ENCODE results near the gene HBM. TPM values are rescaled to one million over a fixed set of nuclear protein-coding genes. Genes with fewer than 3 reads are reported as not detected.

HBM gene
- total RNA-seq, 1 experiment from 2014 or later = not detected

DNA sequence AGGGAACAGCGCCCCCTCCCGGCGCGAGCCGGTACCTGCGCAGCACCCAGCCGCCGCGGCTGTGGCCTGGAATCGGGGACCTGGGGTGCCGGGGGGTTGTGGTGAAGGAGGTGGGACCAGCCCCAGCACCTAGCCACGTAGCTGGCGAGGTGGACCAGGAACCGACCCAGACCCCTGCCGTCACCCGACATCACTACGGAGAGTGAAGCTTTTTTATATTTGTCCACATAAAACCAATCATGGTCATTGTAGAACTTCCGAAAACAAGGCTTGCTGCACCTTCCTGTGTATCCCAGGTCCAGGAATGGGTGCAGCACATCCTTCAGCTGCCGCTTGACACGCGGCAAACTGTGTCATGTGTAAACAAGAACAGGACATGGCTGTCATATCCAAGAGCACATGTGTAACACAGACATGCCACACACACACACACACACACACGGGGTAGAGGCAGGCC, 15.8 kb downstream of the HBM start:
- H3K4me2 ChIP-seq (ENCODE audit: insufficient read depth, insufficient read length, low read length) = no peak overlapping the region
- no peaks in the 10 kb centered on the region for H3K79me2 ChIP-seq (ENCODE audit: insufficient read depth, low read length)
- no peak overlapping the region for H2BK120ac ChIP-seq (ENCODE audit: low read depth, low read length, poor library complexity, severe bottlenecking)
- H3K9me3 ChIP-seq (ENCODE audit: control insufficient read depth, low read depth, low read length) = no peaks in the 10 kb centered on the region
- no peak overlapping the region for H3K27ac Mint-ChIP-seq
- TF ChIP-seq, protein P1, sequence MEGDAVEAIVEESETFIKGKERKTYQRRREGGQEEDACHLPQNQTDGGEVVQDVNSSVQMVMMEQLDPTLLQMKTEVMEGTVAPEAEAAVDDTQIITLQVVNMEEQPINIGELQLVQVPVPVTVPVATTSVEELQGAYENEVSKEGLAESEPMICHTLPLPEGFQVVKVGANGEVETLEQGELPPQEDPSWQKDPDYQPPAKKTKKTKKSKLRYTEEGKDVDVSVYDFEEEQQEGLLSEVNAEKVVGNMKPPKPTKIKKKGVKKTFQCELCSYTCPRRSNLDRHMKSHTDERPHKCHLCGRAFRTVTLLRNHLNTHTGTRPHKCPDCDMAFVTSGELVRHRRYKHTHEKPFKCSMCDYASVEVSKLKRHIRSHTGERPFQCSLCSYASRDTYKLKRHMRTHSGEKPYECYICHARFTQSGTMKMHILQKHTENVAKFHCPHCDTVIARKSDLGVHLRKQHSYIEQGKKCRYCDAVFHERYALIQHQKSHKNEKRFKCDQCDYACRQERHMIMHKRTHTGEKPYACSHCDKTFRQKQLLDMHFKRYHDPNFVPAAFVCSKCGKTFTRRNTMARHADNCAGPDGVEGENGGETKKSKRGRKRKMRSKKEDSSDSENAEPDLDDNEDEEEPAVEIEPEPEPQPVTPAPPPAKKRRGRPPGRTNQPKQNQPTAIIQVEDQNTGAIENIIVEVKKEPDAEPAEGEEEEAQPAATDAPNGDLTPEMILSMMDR (conservative IDR thresholded peaks at IDR 0.05) = peak; percentile 99
- H3K4me3 Mint-ChIP-seq = peak overlapping the region in 1 of 2 experiments; percentile 42; a peak in 2 of 5 replicates
- H3K18ac ChIP-seq (ENCODE audit: insufficient read length, low read depth, low read length) = no peak overlapping the region
- no peak overlapping the region for H3K56ac ChIP-seq (ENCODE audit: insufficient read length, low read depth, low read length)
- H3K9me3 Mint-ChIP-seq = no peaks in the 10 kb centered on the region; a peak in 1 of 5 replicates
- no peak overlapping the region for H2BK15ac ChIP-seq (ENCODE audit: low read depth, low read length)
- H2BK12ac ChIP-seq (ENCODE audit: insufficient read length, low read depth, low read length) = no peak overlapping the region
- no peak overlapping the region for H3K4ac ChIP-seq (ENCODE audit: low read depth, low read length)
- no peaks in the 10 kb centered on the region for H3K4me1 ChIP-seq (ENCODE audit: insufficient read depth, low read length)
- no peak overlapping the region for H2AK5ac ChIP-seq (ENCODE audit: insufficient read length, low read length)
- no peaks in the 10 kb centered on the region for H3K79me1 ChIP-seq (ENCODE audit: insufficient read depth, low read depth, low read length, poor library complexity, severe bottlenecking)
- H3K9ac ChIP-seq (ENCODE audit: extremely low read depth, insufficient read length, low read length) = no peak overlapping the region
- H3K27ac ChIP-seq (ENCODE audit: insufficient read length, low read depth, low read length) = no peak overlapping the region
- H2BK20ac ChIP-seq (ENCODE audit: low read depth, low read length, poor library complexity, severe bottlenecking) = no peak overlapping the region
- peaks cover 5% of the 10 kb centered on the region for H3K23me2 ChIP-seq (ENCODE audit: insufficient read length, low read depth, low read length, poor library complexity, severe bottlenecking)
- H3K27me3 Mint-ChIP-seq (ENCODE audit: low read depth) = peaks cover 35% of the 10 kb centered on the region
- H4K91ac ChIP-seq (ENCODE audit: insufficient read length, low read depth, low read length) = no peak overlapping the region
- H3K23ac ChIP-seq (ENCODE audit: insufficient read length, low read depth, low read length) = no peak overlapping the region
- H4K5ac ChIP-seq (ENCODE audit: insufficient read length, low read depth, low read length) = no peak overlapping the region
- WGBS (ENCODE audit: extremely low coverage, insufficient read length, low lambda C conversion rate) = no CpG with 5 or more reads among the region's 22 CpGs
- H2BK5ac ChIP-seq (ENCODE audit: insufficient read length, low read length) = no peak overlapping the region
- no peak overlapping the region for H4K8ac ChIP-seq (replicated peaks; ENCODE audit: insufficient read length, low read depth, low read length)
- DNase-seq = no peak
- no peak overlapping the region for H2AFZ ChIP-seq (ENCODE audit: low read length)
- no peaks in the 10 kb centered on the region for H4K20me1 ChIP-seq (ENCODE audit: control insufficient read depth, insufficient read depth, insufficient read length)
- H3K36me3 Mint-ChIP-seq (ENCODE audit: insufficient read depth in 1 of 3, low read depth in 3 of 3) = peaks cover 6 to 15% (median 11%) of the 10 kb centered on the region in 3 experiments; a peak in 6 of 7 replicates
- 0 out of 4 replicates have a peak, but pooled peaks cover 0 to 7% of the 10 kb centered on the region in 2 experiments for H3K4me1 Mint-ChIP-seq
- H3K27me3 ChIP-seq (ENCODE audit: insufficient read depth, low read length) = peaks cover 29% of the 10 kb centered on the region
- no peak overlapping the region for H3T11ph ChIP-seq (ENCODE audit: low read length)
- H3K14ac ChIP-seq (ENCODE audit: insufficient read depth, low read length) = no peak overlapping the region
